ENCODE data around the gene ICE2.

DNA sequence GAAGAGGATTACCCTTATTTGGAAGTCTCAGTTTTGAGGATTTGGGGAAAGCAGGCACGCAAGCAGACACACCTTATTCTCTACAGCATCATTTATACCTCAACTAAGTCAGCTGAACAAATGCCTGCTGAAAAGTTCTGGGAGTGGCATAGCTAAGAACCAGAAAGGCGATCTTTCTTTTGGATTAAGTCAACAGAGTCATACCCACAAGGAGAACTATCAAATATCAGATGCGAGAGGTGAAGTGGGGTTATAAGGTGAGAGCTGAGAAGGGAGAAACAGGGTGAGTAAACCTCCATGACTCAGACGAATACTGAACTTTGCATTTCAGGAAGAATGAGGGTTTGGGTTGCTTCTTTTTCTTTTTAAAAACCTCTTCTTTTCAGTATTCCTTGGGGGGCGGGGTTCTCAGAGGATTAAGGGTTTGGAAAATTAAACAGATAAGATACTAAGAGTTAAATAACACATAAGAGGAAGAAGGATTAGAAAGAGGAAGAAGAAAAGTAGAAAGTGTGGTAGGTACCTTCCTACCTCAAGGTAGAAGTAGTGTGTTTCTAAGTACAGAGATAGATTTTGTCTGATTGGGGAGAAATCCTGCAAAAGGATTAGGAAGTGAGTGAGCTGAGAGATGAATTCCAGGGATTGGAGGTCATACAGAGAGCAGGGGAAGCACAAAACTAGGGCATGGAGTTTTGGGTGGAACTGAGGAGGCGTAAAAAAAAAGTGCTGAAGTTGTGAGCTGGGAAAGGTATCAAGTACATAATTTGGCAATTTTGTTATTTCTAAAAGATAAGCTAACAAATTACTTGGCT, 41.3 kb upstream of the ICE2 start:
- TF ChIP-seq, protein P1, sequence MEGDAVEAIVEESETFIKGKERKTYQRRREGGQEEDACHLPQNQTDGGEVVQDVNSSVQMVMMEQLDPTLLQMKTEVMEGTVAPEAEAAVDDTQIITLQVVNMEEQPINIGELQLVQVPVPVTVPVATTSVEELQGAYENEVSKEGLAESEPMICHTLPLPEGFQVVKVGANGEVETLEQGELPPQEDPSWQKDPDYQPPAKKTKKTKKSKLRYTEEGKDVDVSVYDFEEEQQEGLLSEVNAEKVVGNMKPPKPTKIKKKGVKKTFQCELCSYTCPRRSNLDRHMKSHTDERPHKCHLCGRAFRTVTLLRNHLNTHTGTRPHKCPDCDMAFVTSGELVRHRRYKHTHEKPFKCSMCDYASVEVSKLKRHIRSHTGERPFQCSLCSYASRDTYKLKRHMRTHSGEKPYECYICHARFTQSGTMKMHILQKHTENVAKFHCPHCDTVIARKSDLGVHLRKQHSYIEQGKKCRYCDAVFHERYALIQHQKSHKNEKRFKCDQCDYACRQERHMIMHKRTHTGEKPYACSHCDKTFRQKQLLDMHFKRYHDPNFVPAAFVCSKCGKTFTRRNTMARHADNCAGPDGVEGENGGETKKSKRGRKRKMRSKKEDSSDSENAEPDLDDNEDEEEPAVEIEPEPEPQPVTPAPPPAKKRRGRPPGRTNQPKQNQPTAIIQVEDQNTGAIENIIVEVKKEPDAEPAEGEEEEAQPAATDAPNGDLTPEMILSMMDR (conservative IDR thresholded peaks at IDR 0.05; ENCODE audit: low read depth, low read length): no peak
- TF ChIP-seq POLR2A (IDR thresholded peaks at IDR 0.05; ENCODE audit: low read depth, low read length) (no peak), CEBPB (IDR thresholded peaks at IDR 0.05; ENCODE audit: low read depth, low read length) (no peak)

All from IMR-90 (cell line).